WTC11 (cell line): ENCODE data around the gene GALNT2. TPM values are rescaled to one million over a fixed set of nuclear protein-coding genes. Genes with fewer than 3 reads are reported as not detected.
A peak's percentile ranks its signal among the peaks of the same experiment; 100 is the strongest.

Experiments
- ATAC-seq: fragments of 200-7000 bp; cut with Tn5 transposase; 2 replicates; pipeline ENCODE4 v1.10.0; 2021; ENCODE audit warnings: mild to moderate bottlenecking, moderate library complexity
- CTCF ChIA-PET: fragments of 300-600 bp; sonication (Branson Sonifier 250); formaldehyde crosslinking; loops from one replicate; lab custom pipeline; 2021; ENCODE audit warnings: antibody characterized with exemption; lab: Charles Lee
- POLR2A ChIA-PET: fragments of 350-600 bp; sonication (Branson Sonifier 250); formaldehyde crosslinking; loops from one replicate; lab custom pipeline; 2021; ENCODE audit warnings: antibody characterized with exemption; lab: Charles Lee
- DNase-seq: peaks from one replicate; pipeline ENCODE4 v3.0.0; 2021; ENCODE audit warnings: low spot score
- H3K27ac Mint-ChIP-seq: 2 replicates; pipeline ENCODE4 v1.8.0; 2021; ENCODE audit warnings: mixed read lengths
- H3K27me3 Mint-ChIP-seq: 2 replicates; pipeline ENCODE4 v1.8.0; 2021; ENCODE audit warnings: low read depth, mild to moderate bottlenecking, moderate library complexity, mixed read lengths
- H3K36me3 Mint-ChIP-seq: 2 replicates; pipeline ENCODE4 v1.8.0; 2021; ENCODE audit warnings: mixed read lengths
- H3K4me1 Mint-ChIP-seq: 2 replicates; pipeline ENCODE4 v1.8.0; 2022; ENCODE audit warnings: mixed read lengths
- H3K4me3 Mint-ChIP-seq: 2 replicates; pipeline ENCODE4 v1.8.0; 2021; ENCODE audit warnings: mild to moderate bottlenecking, moderate library complexity, mixed read lengths
- H3K9me3 Mint-ChIP-seq: 2 replicates; pipeline ENCODE4 v1.8.0; 2021; ENCODE audit warnings: mixed read lengths
- FOXJ3 ChIP-seq: sonication (generic); formaldehyde crosslinking; IDR thresholded peaks from 2 replicates; pipeline ENCODE4 v1.9.0; 2021; ENCODE audit warnings: missing genetic modification reagents, mild to moderate bottlenecking, borderline replicate concordance
- FOXK1 ChIP-seq: sonication (generic); formaldehyde crosslinking; IDR thresholded peaks from 2 replicates; pipeline ENCODE4 v1.8.0; 2022; ENCODE audit warnings: mild to moderate bottlenecking, moderate library complexity, missing genetic modification reagents
- FOXP1 ChIP-seq: sonication (generic); formaldehyde crosslinking; IDR thresholded peaks from 2 replicates; pipeline ENCODE4 v1.8.0; 2022; ENCODE audit warnings: missing genetic modification reagents, mild to moderate bottlenecking, moderate library complexity, borderline replicate concordance
- GTF2I ChIP-seq: fragments of 250-450 bp; sonication (Bioruptor Pico); conservative IDR thresholded peaks from 2 replicates; pipeline ENCODE4 v1.4.0; 2021; ENCODE audit warnings: mild to moderate bottlenecking
- IRF2 ChIP-seq: sonication (generic); formaldehyde crosslinking; IDR thresholded peaks from 2 replicates; pipeline ENCODE4 v1.8.0; 2022; ENCODE audit warnings: low read depth, missing genetic modification reagents, borderline replicate concordance
- MXD4 ChIP-seq: fragments of 250-450 bp; sonication (Bioruptor Pico); IDR thresholded peaks from 2 replicates; pipeline ENCODE4 v1.8.0; 2021; ENCODE audit warnings: mild to moderate bottlenecking, moderate library complexity, borderline replicate concordance
- MYBL2 ChIP-seq: sonication (generic); formaldehyde crosslinking; IDR thresholded peaks from 2 replicates; pipeline ENCODE4 v1.8.1; 2023; ENCODE audit warnings: mild to moderate bottlenecking, moderate library complexity, missing genetic modification reagents
- NFE2L1 ChIP-seq: sonication (generic); formaldehyde crosslinking; IDR thresholded peaks from 2 replicates; pipeline ENCODE4 v1.8.1; 2023; ENCODE audit warnings: missing genetic modification reagents
- NFYB ChIP-seq: sonication (generic); formaldehyde crosslinking; conservative IDR thresholded peaks from 2 replicates; pipeline ENCODE4 v1.8.0; 2022; ENCODE audit warnings: low read depth, missing genetic modification reagents
- TP53 ChIP-seq: sonication (generic); formaldehyde crosslinking; IDR thresholded peaks from 2 replicates; pipeline ENCODE4 v1.8.1; 2023; ENCODE audit warnings: mild to moderate bottlenecking, missing genetic modification reagents
- ZNF121 ChIP-seq: sonication (generic); formaldehyde crosslinking; IDR thresholded peaks from 2 replicates; pipeline ENCODE4 v1.8.0; 2023; ENCODE audit warnings: missing genetic modification reagents
- ZNF232 ChIP-seq: sonication (generic); formaldehyde crosslinking; IDR thresholded peaks from 2 replicates; pipeline ENCODE4 v1.8.0; 2022; ENCODE audit warnings: mild to moderate bottlenecking, missing genetic modification reagents
- ZNF671 ChIP-seq: fragments of 250-450 bp; sonication (Bioruptor Pico); IDR thresholded peaks from 2 replicates; pipeline ENCODE4 v1.8.0; 2021; ENCODE audit warnings: mild to moderate bottlenecking
- total RNA-seq: library from RNA; stranded (reverse); gene quantifications from 3 replicates; pipeline ENCODE4 v1.2.3, GENCODE V29; 2021
- TF ChIP-seq, protein P1 (sequence below): sonication (generic); formaldehyde crosslinking; conservative IDR thresholded peaks from 2 replicates; pipeline ENCODE4 v1.8.1; 2023; ENCODE audit warnings: mild to moderate bottlenecking, low read depth, missing genetic modification reagents, moderate library complexity
- TF ChIP-seq, protein P2 (sequence below): fragments of 250-450 bp; sonication (Bioruptor Pico); IDR thresholded peaks from 2 replicates; pipeline ENCODE4 v2.1.2; 2022; ENCODE audit warnings: mild to moderate bottlenecking, moderate library complexity
- TF ChIP-seq, protein P3 (sequence below): sonication (generic); formaldehyde crosslinking; IDR thresholded peaks from 2 replicates; pipeline ENCODE4 v1.8.1; 2023; ENCODE audit warnings: mild to moderate bottlenecking, missing genetic modification reagents, moderate library complexity
- TF ChIP-seq, protein P4 (sequence below): fragments of 200-600 bp; IDR thresholded peaks from 2 replicates; pipeline ENCODE4 v1.8.0; 2022; ENCODE audit warnings: antibody characterized with exemption
- TF ChIP-seq, protein P5 (sequence below): sonication (generic); formaldehyde crosslinking; IDR thresholded peaks from 2 replicates; pipeline ENCODE4 v1.8.0; 2022; ENCODE audit warnings: missing genetic modification reagents
- TF ChIP-seq, protein P6 (sequence below): sonication (generic); formaldehyde crosslinking; IDR thresholded peaks from 2 replicates; pipeline ENCODE4 v1.8.0; 2022; ENCODE audit warnings: mild to moderate bottlenecking, missing genetic modification reagents

GALNT2 gene
- total RNA-seq, 1 experiment from 2014 or later: 74.8 TPM

DNA sequence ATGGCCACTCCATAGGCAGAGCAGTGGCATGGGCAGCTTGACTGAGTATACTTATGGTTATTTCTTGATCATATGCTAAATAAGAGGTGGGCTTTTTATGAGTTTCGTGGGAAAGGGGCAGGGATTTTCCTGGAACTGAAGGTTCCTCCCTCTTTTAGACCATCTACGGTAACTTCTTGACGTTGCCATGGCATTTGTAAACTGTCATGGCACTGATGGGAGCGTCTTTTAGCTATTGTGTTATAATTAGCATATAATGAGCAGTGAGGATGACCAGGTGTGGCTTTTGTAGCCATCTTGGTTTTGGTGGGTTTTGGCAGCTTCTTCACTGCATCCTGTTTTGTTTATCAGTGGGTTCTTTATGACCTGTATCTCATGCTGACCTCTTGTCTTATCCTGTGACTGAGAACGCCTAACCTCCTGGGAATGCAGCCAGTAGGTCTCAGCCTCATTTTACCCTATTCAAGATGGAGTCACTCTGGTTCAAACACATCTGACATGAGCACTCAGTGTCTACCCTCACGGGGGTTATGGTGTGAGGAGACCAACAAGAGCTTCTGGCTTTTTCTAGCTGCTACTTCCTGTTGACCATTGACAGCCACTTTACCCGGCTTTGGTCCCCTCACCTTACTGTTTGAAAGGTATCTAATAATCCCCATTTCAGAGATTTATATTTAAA lies 71.7 kb downstream of the GALNT2 start:
- DNase-seq (no peak), ATAC-seq (no peak)
- H3K27me3 Mint-ChIP-seq: no peaks in the 10 kb centered on the region
- no peak overlapping the region for H3K4me3 Mint-ChIP-seq
- no peaks in the 10 kb centered on the region for H3K9me3 Mint-ChIP-seq
- POLR2A ChIA-PET: no interaction called here
- TF ChIP-seq, protein P1, sequence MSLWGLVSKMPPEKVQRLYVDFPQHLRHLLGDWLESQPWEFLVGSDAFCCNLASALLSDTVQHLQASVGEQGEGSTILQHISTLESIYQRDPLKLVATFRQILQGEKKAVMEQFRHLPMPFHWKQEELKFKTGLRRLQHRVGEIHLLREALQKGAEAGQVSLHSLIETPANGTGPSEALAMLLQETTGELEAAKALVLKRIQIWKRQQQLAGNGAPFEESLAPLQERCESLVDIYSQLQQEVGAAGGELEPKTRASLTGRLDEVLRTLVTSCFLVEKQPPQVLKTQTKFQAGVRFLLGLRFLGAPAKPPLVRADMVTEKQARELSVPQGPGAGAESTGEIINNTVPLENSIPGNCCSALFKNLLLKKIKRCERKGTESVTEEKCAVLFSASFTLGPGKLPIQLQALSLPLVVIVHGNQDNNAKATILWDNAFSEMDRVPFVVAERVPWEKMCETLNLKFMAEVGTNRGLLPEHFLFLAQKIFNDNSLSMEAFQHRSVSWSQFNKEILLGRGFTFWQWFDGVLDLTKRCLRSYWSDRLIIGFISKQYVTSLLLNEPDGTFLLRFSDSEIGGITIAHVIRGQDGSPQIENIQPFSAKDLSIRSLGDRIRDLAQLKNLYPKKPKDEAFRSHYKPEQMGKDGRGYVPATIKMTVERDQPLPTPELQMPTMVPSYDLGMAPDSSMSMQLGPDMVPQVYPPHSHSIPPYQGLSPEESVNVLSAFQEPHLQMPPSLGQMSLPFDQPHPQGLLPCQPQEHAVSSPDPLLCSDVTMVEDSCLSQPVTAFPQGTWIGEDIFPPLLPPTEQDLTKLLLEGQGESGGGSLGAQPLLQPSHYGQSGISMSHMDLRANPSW: no peak
- TF ChIP-seq, protein P2, sequence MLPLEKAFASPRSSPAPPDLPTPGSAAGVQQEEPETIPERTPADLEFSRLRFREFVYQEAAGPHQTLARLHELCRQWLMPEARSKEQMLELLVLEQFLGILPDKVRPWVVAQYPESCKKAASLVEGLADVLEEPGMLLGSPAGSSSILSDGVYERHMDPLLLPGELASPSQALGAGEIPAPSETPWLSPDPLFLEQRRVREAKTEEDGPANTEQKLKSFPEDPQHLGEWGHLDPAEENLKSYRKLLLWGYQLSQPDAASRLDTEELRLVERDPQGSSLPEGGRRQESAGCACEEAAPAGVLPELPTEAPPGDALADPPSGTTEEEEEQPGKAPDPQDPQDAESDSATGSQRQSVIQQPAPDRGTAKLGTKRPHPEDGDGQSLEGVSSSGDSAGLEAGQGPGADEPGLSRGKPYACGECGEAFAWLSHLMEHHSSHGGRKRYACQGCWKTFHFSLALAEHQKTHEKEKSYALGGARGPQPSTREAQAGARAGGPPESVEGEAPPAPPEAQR: 0 out of 2 replicates have a peak, but pooled peaks have one; percentile 70
- CTCF ChIA-PET: interaction anchor here (1.3 kb wide), 1 partner anchor 18 kb away, joined by 3 read pairs; no protein-coding TSS in a partner anchor
- H3K27ac Mint-ChIP-seq: 0 out of 2 replicates have a peak overlapping the region, but pooled peaks have one; percentile 7
- no peaks in the 10 kb centered on the region for H3K36me3 Mint-ChIP-seq
- H3K4me1 Mint-ChIP-seq: peaks cover 72% of the 10 kb centered on the region

DNA sequence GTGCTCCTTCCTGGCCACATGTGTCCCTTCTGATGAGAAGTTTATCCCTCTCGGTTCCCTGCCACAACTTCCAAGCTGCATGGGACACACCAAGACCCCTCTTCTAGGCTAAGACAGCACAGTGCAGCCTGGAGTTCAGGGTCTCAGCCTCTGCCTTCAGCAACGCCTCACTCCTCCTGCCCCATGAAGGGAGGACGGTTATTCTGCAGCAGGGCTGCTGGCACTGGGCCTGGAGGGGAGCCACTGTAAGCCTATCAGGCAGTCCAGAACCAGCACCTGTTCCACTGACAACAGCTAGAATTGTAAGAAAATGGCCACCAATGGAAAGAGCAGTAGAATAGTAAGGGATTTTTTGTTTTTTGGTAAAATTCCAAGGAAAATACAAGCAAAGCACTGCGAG lies 72.3 kb downstream of the GALNT2 start:
- ATAC-seq (no peak), DNase-seq (no peak)
- ChIA-PET CTCF (interaction anchor here (1.3 kb wide), 1 partner anchor 19 kb away, joined by 3 read pairs; no protein-coding TSS in a partner anchor), POLR2A (no interaction called here)
- Mint-ChIP-seq H3K27me3 (no peaks in the 10 kb centered on the region), H3K4me3 (no peak overlapping the region), H3K27ac (no peak overlapping the region), H3K36me3 (no peaks in the 10 kb centered on the region), H3K9me3 (no peaks in the 10 kb centered on the region), H3K4me1 (peaks cover 74% of the 10 kb centered on the region)
- TF ChIP-seq ZNF121 (0 out of 2 replicates have a peak, but pooled peaks have one; percentile 19), FOXJ3 (CRISPR knock-in tag) (no peak)

DNA sequence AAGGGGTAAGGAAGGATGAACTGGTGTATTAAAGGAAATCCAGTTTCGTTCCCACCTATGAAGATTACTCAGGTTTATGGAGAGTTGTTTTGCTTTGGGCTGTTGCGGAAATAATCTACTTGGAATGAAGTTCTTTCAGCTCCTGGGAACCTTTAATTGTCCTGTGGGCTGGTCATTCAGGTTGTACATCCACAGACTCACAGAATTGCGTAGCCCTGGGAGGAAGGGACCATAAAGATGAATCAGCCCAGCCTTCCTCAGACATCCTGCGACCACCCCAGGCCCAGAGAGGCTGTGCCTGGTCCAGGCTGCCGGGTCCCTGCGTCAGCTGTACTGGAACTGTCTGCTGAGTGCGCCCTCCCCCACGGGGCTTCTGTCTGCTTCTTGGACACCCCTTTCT lies 72.7 kb downstream of the GALNT2 start:
- no peak for ATAC-seq
- POLR2A ChIA-PET: no interaction called here
- DNase-seq: no peak
- H3K27me3 Mint-ChIP-seq: no peaks in the 10 kb centered on the region
- CTCF ChIA-PET: no interaction called here
- H3K9me3 Mint-ChIP-seq: no peaks in the 10 kb centered on the region
- no peak overlapping the region for H3K27ac Mint-ChIP-seq
- H3K36me3 Mint-ChIP-seq: no peaks in the 10 kb centered on the region
- H3K4me3 Mint-ChIP-seq: no peak overlapping the region
- H3K4me1 Mint-ChIP-seq: peaks cover 73% of the 10 kb centered on the region
- no peak for TF ChIP-seq NFE2L1 (CRISPR knock-in tag)
- TF ChIP-seq TP53 (CRISPR knock-in tag): no peak
- no peak for TF ChIP-seq FOXP1 (CRISPR knock-in tag)
- no peak for TF ChIP-seq MYBL2 (CRISPR knock-in tag)
- TF ChIP-seq, protein P3, sequence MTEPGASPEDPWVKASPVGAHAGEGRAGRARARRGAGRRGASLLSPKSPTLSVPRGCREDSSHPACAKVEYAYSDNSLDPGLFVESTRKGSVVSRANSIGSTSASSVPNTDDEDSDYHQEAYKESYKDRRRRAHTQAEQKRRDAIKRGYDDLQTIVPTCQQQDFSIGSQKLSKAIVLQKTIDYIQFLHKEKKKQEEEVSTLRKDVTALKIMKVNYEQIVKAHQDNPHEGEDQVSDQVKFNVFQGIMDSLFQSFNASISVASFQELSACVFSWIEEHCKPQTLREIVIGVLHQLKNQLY (CRISPR knock-in tag): no peak
- TF ChIP-seq MXD4 (CRISPR knock-in tag): no peak
- no peak for TF ChIP-seq GTF2I
- no peak for TF ChIP-seq FOXK1
- TF ChIP-seq, protein P4, sequence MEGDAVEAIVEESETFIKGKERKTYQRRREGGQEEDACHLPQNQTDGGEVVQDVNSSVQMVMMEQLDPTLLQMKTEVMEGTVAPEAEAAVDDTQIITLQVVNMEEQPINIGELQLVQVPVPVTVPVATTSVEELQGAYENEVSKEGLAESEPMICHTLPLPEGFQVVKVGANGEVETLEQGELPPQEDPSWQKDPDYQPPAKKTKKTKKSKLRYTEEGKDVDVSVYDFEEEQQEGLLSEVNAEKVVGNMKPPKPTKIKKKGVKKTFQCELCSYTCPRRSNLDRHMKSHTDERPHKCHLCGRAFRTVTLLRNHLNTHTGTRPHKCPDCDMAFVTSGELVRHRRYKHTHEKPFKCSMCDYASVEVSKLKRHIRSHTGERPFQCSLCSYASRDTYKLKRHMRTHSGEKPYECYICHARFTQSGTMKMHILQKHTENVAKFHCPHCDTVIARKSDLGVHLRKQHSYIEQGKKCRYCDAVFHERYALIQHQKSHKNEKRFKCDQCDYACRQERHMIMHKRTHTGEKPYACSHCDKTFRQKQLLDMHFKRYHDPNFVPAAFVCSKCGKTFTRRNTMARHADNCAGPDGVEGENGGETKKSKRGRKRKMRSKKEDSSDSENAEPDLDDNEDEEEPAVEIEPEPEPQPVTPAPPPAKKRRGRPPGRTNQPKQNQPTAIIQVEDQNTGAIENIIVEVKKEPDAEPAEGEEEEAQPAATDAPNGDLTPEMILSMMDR: no peak
- no peak for TF ChIP-seq ZNF671 (CRISPR knock-in tag)
- TF ChIP-seq, protein P5, sequence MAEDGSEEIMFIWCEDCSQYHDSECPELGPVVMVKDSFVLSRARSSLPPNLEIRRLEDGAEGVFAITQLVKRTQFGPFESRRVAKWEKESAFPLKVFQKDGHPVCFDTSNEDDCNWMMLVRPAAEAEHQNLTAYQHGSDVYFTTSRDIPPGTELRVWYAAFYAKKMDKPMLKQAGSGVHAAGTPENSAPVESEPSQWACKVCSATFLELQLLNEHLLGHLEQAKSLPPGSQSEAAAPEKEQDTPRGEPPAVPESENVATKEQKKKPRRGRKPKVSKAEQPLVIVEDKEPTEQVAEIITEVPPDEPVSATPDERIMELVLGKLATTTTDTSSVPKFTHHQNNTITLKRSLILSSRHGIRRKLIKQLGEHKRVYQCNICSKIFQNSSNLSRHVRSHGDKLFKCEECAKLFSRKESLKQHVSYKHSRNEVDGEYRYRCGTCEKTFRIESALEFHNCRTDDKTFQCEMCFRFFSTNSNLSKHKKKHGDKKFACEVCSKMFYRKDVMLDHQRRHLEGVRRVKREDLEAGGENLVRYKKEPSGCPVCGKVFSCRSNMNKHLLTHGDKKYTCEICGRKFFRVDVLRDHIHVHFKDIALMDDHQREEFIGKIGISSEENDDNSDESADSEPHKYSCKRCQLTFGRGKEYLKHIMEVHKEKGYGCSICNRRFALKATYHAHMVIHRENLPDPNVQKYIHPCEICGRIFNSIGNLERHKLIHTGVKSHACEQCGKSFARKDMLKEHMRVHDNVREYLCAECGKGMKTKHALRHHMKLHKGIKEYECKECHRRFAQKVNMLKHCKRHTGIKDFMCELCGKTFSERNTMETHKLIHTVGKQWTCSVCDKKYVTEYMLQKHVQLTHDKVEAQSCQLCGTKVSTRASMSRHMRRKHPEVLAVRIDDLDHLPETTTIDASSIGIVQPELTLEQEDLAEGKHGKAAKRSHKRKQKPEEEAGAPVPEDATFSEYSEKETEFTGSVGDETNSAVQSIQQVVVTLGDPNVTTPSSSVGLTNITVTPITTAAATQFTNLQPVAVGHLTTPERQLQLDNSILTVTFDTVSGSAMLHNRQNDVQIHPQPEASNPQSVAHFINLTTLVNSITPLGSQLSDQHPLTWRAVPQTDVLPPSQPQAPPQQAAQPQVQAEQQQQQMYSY (CRISPR knock-in tag): no peak
- no peak for TF ChIP-seq ZNF232 (CRISPR knock-in tag)
- TF ChIP-seq, protein P6, sequence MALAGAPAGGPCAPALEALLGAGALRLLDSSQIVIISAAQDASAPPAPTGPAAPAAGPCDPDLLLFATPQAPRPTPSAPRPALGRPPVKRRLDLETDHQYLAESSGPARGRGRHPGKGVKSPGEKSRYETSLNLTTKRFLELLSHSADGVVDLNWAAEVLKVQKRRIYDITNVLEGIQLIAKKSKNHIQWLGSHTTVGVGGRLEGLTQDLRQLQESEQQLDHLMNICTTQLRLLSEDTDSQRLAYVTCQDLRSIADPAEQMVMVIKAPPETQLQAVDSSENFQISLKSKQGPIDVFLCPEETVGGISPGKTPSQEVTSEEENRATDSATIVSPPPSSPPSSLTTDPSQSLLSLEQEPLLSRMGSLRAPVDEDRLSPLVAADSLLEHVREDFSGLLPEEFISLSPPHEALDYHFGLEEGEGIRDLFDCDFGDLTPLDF (CRISPR knock-in tag): no peak
- TF ChIP-seq IRF2 (CRISPR knock-in tag): no peak
- TF ChIP-seq NFYB: no peak
